Right lobe of liver (tissue), 4 donors: ENCODE measurements around the gene TMCC2.

Experiments
- POLR2A ChIP-seq: fragments of 450-650 bp; IDR thresholded peaks from one replicate; pipeline ENCODE4 v1.6.1; 2017; ENCODE audit warnings: antibody characterized with exemption, mild to moderate bottlenecking
- TF ChIP-seq, protein P1 (sequence below), 4 donors: fragments of 200-600 bp in 3 of 4; fragments of 450-650 bp in 1 of 4; IDR thresholded peaks; one replicate each; pipeline versions ENCODE4 v1.5.1 to v1.8.0; 2016 to 2022; ENCODE audit warnings: antibody characterized with exemption in 4 of 4, mild to moderate bottlenecking in 2 of 4
- donor health status: DM: no; HTN: no; CAD: no.
- donor health status: DM: no; HTN: no; CAD: no.
- donor health status: DM: no; HTN: yes; CAD: no.

DNA sequence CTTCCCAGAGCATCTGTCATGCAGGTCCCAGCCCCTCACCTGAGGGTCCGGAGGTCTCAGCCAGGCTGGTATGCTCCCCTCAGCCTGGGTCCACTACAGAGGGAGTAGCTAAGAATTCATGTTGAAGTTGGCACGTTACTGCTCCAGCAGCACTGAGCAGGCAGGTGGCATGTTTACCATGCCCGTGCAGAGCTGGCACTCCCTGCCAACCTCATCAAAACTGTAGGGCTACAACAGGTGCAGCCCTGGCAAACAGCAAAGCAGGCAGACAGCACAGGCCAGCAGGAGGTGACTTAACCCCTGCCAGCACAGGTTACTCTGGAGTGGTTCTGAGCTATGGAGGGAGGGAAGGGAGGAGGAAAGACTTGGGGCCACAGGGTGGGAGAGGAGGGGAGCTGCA lies 47.4 kb downstream of the TMCC2 start:
- TF ChIP-seq, protein P1, sequence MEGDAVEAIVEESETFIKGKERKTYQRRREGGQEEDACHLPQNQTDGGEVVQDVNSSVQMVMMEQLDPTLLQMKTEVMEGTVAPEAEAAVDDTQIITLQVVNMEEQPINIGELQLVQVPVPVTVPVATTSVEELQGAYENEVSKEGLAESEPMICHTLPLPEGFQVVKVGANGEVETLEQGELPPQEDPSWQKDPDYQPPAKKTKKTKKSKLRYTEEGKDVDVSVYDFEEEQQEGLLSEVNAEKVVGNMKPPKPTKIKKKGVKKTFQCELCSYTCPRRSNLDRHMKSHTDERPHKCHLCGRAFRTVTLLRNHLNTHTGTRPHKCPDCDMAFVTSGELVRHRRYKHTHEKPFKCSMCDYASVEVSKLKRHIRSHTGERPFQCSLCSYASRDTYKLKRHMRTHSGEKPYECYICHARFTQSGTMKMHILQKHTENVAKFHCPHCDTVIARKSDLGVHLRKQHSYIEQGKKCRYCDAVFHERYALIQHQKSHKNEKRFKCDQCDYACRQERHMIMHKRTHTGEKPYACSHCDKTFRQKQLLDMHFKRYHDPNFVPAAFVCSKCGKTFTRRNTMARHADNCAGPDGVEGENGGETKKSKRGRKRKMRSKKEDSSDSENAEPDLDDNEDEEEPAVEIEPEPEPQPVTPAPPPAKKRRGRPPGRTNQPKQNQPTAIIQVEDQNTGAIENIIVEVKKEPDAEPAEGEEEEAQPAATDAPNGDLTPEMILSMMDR (IDR thresholded peaks at IDR 0.05), result no peak
- TF ChIP-seq POLR2A, result no peak
